Measurements from ENCODE around the gene ZBTB21. TPM values are rescaled to one million over a fixed set of nuclear protein-coding genes. Genes with fewer than 3 reads are reported as not detected.

ZBTB21 gene
- polyA plus RNA-seq, 1 of the 3 experiments (the other 2 are of a cell fraction): 2.9 TPM

DNA sequence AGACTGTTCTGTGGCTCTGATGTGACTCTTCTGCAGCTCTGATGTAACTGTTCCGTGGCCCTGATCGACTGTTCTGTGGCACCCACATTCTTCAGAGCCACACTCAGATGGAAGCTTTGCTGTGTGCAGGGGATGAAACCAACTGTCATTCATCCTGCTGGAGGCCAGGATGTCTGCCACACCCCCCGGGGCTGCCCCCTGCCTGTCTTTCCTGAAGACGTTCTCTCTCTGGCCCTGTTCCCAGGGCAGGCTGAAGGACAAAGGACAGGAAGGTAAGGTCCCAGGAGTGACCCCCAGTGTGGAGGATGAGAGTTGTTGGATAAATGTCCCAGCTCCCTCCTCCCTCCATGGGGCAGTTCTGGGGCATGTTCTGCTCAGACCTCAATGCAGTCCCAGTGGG, 31.6 kb upstream of the ZBTB21 start:
- DNase-seq: no peak
- H3K9me3 ChIP-seq: no peaks in the 10 kb centered on the region
- no peak for TF ChIP-seq ELF1 (IDR thresholded peaks at IDR 0.05)
- TF ChIP-seq MEF2A (IDR thresholded peaks at IDR 0.05; ENCODE audit: borderline replicate concordance, low read depth): no peak
- no peak overlapping the region for H3K27ac ChIP-seq (ENCODE audit: low read depth in 2 of 2, low read length in 1 of 2)
- no peaks in the 10 kb centered on the region for H3K79me2 ChIP-seq (ENCODE audit: insufficient read depth)
- H3K4me1 ChIP-seq (ENCODE audit: control insufficient read depth in 1 of 2, insufficient read depth in 2 of 2, low read depth in 1 of 2, low read length in 1 of 2): peaks cover 0 to 12% of the 10 kb centered on the region in 2 experiments; a peak in 2 of 4 replicates
- peaks cover 3% of the 10 kb centered on the region for H3F3A ChIP-seq (replicated peaks; ENCODE audit: insufficient read depth)
- H2AFZ ChIP-seq (ENCODE audit: low read depth): no peak overlapping the region
- no peaks in the 10 kb centered on the region for H4K20me1 ChIP-seq (ENCODE audit: insufficient read depth)
- POLR2A ChIA-PET: no interaction called here
- 64% methylated on average over 3 of the region's 4 CpGs for WGBS (ENCODE audit: low lambda C conversion rate)
- CTCF ChIA-PET: no interaction called here
- H3K4me2 ChIP-seq: peak overlapping the region; percentile 58; the same call in 1 of the 2 replicates
- H3K4me3 ChIP-seq (ENCODE audit: low read depth in 2 of 2, low read length in 1 of 2): no peak overlapping the region
- no peaks in the 10 kb centered on the region for H3K27me3 ChIP-seq (ENCODE audit: insufficient read depth)
- H3K36me3 ChIP-seq (replicated peaks in 1 of 2; ENCODE audit: control insufficient read depth in 1 of 2, insufficient read depth in 2 of 2, low read length in 1 of 2): no peaks in the 10 kb centered on the region
- H3K9ac ChIP-seq: no peak overlapping the region
- H3K9me2 ChIP-seq: no peaks in the 10 kb centered on the region

DNA sequence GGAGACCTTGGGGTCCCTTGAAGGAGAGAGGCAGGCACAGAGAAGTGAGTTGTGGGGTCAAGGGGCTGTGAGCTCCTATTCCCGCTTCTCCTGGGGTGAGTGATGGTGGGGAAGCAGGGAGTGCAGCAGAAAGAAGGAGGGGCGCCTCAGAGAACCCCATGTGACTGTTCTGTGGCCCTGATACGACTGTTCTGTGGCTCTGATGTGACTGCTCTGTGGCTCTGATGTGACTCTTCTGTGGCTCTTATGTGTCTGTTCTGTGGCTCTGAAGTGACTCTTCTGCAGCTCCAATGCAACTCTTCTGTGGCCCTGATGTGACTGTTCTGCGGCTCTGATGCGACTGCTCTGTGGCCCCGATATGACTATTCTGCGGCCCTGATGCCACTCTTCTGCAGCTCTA, 31.1 kb upstream of the ZBTB21 start:
- no peaks in the 10 kb centered on the region for H3K9me2 ChIP-seq
- POLR2A ChIA-PET: no interaction called here
- CTCF ChIA-PET: no interaction called here

DNA sequence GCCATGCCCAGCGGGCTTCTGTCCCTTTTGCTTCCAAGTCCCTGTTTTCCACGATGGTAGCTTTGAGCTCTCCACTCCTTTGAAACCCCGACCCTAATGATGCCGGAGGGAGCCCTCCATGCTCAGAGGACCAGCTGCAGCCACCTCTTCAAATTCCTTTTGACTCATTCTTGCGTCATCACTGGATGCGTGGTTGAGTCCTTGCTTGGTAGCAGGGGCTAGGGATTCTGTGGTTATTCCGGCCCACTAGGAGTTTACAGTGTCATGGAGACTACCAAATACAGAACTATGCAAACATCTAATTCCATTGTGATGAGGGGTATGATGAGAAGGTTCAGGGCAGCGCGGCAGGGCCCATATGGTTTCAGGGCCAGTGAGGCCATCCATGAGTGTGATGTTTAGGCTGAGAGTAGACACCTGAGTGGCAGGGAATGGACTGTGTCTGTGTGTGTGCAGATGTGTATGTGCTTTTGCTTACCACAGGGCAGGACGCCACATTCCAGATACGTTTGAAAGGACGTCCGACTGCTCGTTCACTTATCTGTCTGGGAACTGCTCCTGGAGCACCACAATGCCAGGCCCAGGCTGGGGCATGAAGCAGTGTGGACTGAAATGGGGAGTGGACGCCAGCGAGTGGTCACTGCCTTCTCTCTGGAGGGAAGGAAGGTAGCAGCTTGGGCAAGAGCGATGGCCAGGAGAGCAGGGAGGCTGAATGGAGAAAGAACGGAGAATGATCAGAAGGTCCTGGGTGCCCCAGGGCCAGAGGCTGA, 30.4 kb upstream of the ZBTB21 start:
- POLR2A ChIA-PET: no interaction called here
- peak overlapping the region; percentile 61 for H3K9ac ChIP-seq
- DNase-seq: no peak
- peak overlapping the region; percentile 77; the same call in 1 of the 2 replicates for H2AFZ ChIP-seq (ENCODE audit: low read depth)
- no peaks in the 10 kb centered on the region for H3K27me3 ChIP-seq (ENCODE audit: insufficient read depth)
- H3K4me2 ChIP-seq: peak overlapping the region; percentile 58
- no peaks in the 10 kb centered on the region for H3K36me3 ChIP-seq (replicated peaks in 1 of 2; ENCODE audit: control insufficient read depth in 1 of 2, insufficient read depth in 2 of 2, low read length in 1 of 2)
- H3K79me2 ChIP-seq (ENCODE audit: insufficient read depth): no peaks in the 10 kb centered on the region
- peaks cover 3% of the 10 kb centered on the region for H3F3A ChIP-seq (replicated peaks; ENCODE audit: insufficient read depth)
- 54% methylated on average over 18 of the region's 18 CpGs for WGBS (ENCODE audit: low lambda C conversion rate)
- H3K9me3 ChIP-seq: no peaks in the 10 kb centered on the region
- peak overlapping the region in 1 of 2 experiments; percentile 88; a peak in 2 of 4 replicates for H3K27ac ChIP-seq (ENCODE audit: low read depth in 2 of 2, low read length in 1 of 2)
- no peaks in the 10 kb centered on the region for H3K9me2 ChIP-seq
- TF ChIP-seq MEF2A (IDR thresholded peaks at IDR 0.05; ENCODE audit: borderline replicate concordance, low read depth) (no peak), TEAD4 (IDR thresholded peaks at IDR 0.05; ENCODE audit: borderline replicate concordance, insufficient read depth) (peak; percentile 74; the same call in 1 of the 2 replicates), ELF1 (IDR thresholded peaks at IDR 0.05) (no peak), TCF12 (IDR thresholded peaks at IDR 0.05) (peak; percentile 89), FOSL2 (IDR thresholded peaks at IDR 0.05; ENCODE audit: borderline replicate concordance, low read depth) (peak; percentile 95), NFIC (IDR thresholded peaks at IDR 0.05; ENCODE audit: borderline replicate concordance) (peak; percentile 54; the same call in 1 of the 2 replicates), RXRA (IDR thresholded peaks at IDR 0.05; ENCODE audit: borderline replicate concordance, low read depth) (peak; percentile 76; the same call in 1 of the 2 replicates), JUND (IDR thresholded peaks at IDR 0.05) (peak; percentile 87), EP300 (IDR thresholded peaks at IDR 0.05; ENCODE audit: borderline replicate concordance in 1 of 2, low read depth in 1 of 2, low read length in 1 of 2) (peak in 1 of 2 experiments; percentile 71; a peak in 1 of 4 replicates), YY1 (IDR thresholded peaks at IDR 0.05; ENCODE audit: low read depth) (no peak; the same call in 1 of the 2 replicates), POLR2AphosphoS5 (IDR thresholded peaks at IDR 0.05; ENCODE audit: low read depth, low read length) (peak; percentile 26; the same call in 1 of the 2 replicates)
- TF ChIP-seq, protein P1, sequence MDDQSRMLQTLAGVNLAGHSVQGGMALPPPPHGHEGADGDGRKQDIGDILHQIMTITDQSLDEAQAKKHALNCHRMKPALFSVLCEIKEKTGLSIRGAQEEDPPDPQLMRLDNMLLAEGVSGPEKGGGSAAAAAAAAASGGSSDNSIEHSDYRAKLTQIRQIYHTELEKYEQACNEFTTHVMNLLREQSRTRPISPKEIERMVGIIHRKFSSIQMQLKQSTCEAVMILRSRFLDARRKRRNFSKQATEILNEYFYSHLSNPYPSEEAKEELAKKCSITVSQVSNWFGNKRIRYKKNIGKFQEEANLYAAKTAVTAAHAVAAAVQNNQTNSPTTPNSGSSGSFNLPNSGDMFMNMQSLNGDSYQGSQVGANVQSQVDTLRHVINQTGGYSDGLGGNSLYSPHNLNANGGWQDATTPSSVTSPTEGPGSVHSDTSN (IDR thresholded peaks at IDR 0.05): peak; percentile 42; the same call in 1 of the 2 replicates
- TF ChIP-seq, protein P2, sequence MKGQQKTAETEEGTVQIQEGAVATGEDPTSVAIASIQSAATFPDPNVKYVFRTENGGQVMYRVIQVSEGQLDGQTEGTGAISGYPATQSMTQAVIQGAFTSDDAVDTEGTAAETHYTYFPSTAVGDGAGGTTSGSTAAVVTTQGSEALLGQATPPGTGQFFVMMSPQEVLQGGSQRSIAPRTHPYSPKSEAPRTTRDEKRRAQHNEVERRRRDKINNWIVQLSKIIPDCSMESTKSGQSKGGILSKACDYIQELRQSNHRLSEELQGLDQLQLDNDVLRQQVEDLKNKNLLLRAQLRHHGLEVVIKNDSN (IDR thresholded peaks at IDR 0.05; ENCODE audit: borderline replicate concordance, low read depth): no peak
- TF ChIP-seq, protein P3, sequence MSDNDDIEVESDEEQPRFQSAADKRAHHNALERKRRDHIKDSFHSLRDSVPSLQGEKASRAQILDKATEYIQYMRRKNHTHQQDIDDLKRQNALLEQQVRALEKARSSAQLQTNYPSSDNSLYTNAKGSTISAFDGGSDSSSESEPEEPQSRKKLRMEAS (IDR thresholded peaks at IDR 0.05; ENCODE audit: low read depth): peak; percentile 81
- no peak overlapping the region for H3K4me3 ChIP-seq (ENCODE audit: low read depth in 2 of 2, low read length in 1 of 2)
- H3K4me1 ChIP-seq (ENCODE audit: control insufficient read depth in 1 of 2, insufficient read depth in 2 of 2, low read depth in 1 of 2, low read length in 1 of 2): peaks cover 0 to 12% of the 10 kb centered on the region in 2 experiments; a peak in 2 of 4 replicates
- CTCF ChIA-PET: interaction anchor here (1.3 kb wide), 1 partner anchor 27 kb away, joined by 5 read pairs; no protein-coding TSS in a partner anchor
- H4K20me1 ChIP-seq (ENCODE audit: insufficient read depth): no peaks in the 10 kb centered on the region

More for the DNA sequence above, 31.1 kb upstream of the ZBTB21 start:
- Histone ChIP-seq H3K9ac (peak overlapping the region; percentile 61), H3K9me3 (no peaks in the 10 kb centered on the region), H3K36me3 (replicated peaks in 1 of 2; ENCODE audit: control insufficient read depth in 1 of 2, insufficient read depth in 2 of 2, low read length in 1 of 2) (no peaks in the 10 kb centered on the region), H3K27me3 (ENCODE audit: insufficient read depth) (no peaks in the 10 kb centered on the region), H3K4me3 (ENCODE audit: low read depth in 2 of 2, low read length in 1 of 2) (no peak overlapping the region), H4K20me1 (ENCODE audit: insufficient read depth) (no peaks in the 10 kb centered on the region), H3K4me1 (ENCODE audit: control insufficient read depth in 1 of 2, insufficient read depth in 2 of 2, low read depth in 1 of 2, low read length in 1 of 2) (peaks cover 0 to 12% of the 10 kb centered on the region in 2 experiments; a peak in 2 of 4 replicates), H3F3A (replicated peaks; ENCODE audit: insufficient read depth) (peaks cover 3% of the 10 kb centered on the region), H3K27ac (ENCODE audit: low read depth in 2 of 2, low read length in 1 of 2) (peak overlapping the region in 1 of 2 experiments; percentile 88; a peak in 2 of 4 replicates), H2AFZ (ENCODE audit: low read depth) (no peak overlapping the region), H3K4me2 (peak overlapping the region; percentile 58), H3K79me2 (ENCODE audit: insufficient read depth) (no peaks in the 10 kb centered on the region)
- TF ChIP-seq CHD2 (IDR thresholded peaks at IDR 0.05; ENCODE audit: low read length, partially characterized antibody): no peak
- DNase-seq: no peak
- 92% methylated on average over 7 of the region's 7 CpGs for WGBS (ENCODE audit: low lambda C conversion rate)
